HFFc6 (cell line): ENCODE results near the gene MTURN. TPM values are rescaled to one million over a fixed set of nuclear protein-coding genes. Genes with fewer than 3 reads are reported as not detected.

ENCODE experiments used
- DNase-seq: peaks from one replicate; pipeline ENCODE4 v3.0.0-alpha.2; 2018
- H3K27ac Mint-ChIP-seq: 2 replicates; pipeline ENCODE4 v1.8.0; 2020; ENCODE audit warnings: mild to moderate bottlenecking, mixed read lengths
- H3K27me3 Mint-ChIP-seq: 2 replicates; pipeline ENCODE4 v1.8.0; 2021; ENCODE audit warnings: mild to moderate bottlenecking, moderate library complexity, mixed read lengths; ENCODE audit not compliant: insufficient read depth
- H3K36me3 Mint-ChIP-seq: 2 replicates; pipeline ENCODE4 v1.8.0; 2021; ENCODE audit warnings: low read depth, mixed read lengths
- H3K4me1 Mint-ChIP-seq: 2 replicates; pipeline ENCODE4 v1.8.0; 2020; ENCODE audit warnings: low read depth, mixed read lengths
- H3K4me3 Mint-ChIP-seq: 2 replicates; pipeline ENCODE4 v1.8.0; 2020; ENCODE audit warnings: mild to moderate bottlenecking, moderate library complexity, mixed read lengths
- H3K9me3 Mint-ChIP-seq: 2 replicates; pipeline ENCODE4 v1.8.0; 2020; ENCODE audit warnings: mild to moderate bottlenecking, mixed read lengths
- total RNA-seq, 6 experiments: library from RNA; stranded (reverse); fragmentation: NEBNext Ultra II Directional; extraction: Animal tissue kit (Norgen Biotek cat#: 25700); gene quantifications; 2 replicates in 1 of 6; 3 replicates in 5 of 6; pipeline ENCODE4 v1.2.3, GENCODE V29; 2021
- TF ChIP-seq, protein P1 (sequence below): fragments of 200-600 bp; sonication (generic); IDR thresholded peaks from 2 replicates; pipeline ENCODE4 v1.5.0; 2021; ENCODE audit warnings: antibody characterized with exemption, mild to moderate bottlenecking

The MTURN gene
- total RNA-seq, 6 experiments from 2014 or later, result 4.3 to 7.1 (median 5.9) TPM

DNA sequence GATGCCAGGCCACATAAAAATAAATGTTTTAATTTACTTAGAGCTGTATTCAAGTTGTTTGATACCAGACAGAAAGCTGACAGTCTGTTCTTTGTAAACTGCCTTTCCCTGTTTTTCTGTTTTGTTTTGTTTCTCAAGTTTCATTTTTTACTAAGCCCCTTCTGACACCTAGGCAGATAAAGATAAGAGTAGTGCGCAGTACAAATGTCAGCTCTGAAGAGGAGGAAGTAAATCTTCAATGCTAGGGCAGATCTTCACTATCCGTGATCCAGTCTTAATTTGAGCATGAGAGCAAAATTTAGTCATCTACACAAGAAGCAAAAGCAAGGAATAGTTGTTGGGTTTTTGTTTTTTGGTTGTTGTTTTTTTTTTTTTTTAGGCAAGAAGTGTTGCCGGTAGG is 27.3 kb downstream of the MTURN start:
- no peak for DNase-seq
- Mint-ChIP-seq H3K9me3 (no peaks in the 10 kb centered on the region), H3K36me3 (no peaks in the 10 kb centered on the region), H3K4me1 (peaks cover 33% of the 10 kb centered on the region), H3K4me3 (peak overlapping the region; percentile 84; the same call in 1 of the 2 replicates), H3K27me3 (peaks cover 3% of the 10 kb centered on the region; the same call in 1 of the 2 replicates), H3K27ac (peak overlapping the region; percentile 83; the same call in 1 of the 2 replicates)
- TF ChIP-seq, protein P1, sequence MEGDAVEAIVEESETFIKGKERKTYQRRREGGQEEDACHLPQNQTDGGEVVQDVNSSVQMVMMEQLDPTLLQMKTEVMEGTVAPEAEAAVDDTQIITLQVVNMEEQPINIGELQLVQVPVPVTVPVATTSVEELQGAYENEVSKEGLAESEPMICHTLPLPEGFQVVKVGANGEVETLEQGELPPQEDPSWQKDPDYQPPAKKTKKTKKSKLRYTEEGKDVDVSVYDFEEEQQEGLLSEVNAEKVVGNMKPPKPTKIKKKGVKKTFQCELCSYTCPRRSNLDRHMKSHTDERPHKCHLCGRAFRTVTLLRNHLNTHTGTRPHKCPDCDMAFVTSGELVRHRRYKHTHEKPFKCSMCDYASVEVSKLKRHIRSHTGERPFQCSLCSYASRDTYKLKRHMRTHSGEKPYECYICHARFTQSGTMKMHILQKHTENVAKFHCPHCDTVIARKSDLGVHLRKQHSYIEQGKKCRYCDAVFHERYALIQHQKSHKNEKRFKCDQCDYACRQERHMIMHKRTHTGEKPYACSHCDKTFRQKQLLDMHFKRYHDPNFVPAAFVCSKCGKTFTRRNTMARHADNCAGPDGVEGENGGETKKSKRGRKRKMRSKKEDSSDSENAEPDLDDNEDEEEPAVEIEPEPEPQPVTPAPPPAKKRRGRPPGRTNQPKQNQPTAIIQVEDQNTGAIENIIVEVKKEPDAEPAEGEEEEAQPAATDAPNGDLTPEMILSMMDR, result no peak

DNA sequence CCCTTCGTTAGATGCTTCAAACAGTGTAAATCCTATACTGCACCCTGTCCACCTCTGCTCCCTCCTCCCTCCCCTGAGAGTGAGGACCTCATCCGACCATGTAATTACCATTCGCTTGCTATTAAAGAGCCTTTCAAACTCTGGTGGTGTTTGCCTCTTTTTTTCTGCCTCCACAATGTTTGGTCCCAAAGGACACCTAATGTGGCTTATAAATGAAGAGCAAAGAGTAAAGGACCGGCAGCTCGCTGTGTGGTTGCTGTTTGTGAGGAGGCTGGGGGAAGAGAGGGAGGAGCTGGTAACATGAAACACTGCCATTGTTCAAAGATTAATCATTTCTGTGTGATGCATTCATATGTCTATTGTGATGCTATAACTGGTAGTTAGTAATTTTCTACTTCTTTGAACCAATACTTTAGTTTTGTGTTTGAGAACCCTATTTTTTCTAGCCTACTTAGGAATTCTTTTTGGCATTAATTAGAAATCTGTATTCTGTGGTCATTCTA is 27.9 kb downstream of the MTURN start:
- H3K9me3 Mint-ChIP-seq, result no peaks in the 10 kb centered on the region
- TF ChIP-seq, protein P1, result peak; percentile 8; the same call in 1 of the 2 replicates
- H3K4me1 Mint-ChIP-seq, result peaks cover 33% of the 10 kb centered on the region
- peak overlapping the region; percentile 83 for H3K27ac Mint-ChIP-seq
- H3K27me3 Mint-ChIP-seq, result peaks cover 3% of the 10 kb centered on the region; the same call in 1 of the 2 replicates
- DNase-seq, result peak; percentile 68
- no peaks in the 10 kb centered on the region for H3K36me3 Mint-ChIP-seq
- peak overlapping the region; percentile 84 for H3K4me3 Mint-ChIP-seq

DNA sequence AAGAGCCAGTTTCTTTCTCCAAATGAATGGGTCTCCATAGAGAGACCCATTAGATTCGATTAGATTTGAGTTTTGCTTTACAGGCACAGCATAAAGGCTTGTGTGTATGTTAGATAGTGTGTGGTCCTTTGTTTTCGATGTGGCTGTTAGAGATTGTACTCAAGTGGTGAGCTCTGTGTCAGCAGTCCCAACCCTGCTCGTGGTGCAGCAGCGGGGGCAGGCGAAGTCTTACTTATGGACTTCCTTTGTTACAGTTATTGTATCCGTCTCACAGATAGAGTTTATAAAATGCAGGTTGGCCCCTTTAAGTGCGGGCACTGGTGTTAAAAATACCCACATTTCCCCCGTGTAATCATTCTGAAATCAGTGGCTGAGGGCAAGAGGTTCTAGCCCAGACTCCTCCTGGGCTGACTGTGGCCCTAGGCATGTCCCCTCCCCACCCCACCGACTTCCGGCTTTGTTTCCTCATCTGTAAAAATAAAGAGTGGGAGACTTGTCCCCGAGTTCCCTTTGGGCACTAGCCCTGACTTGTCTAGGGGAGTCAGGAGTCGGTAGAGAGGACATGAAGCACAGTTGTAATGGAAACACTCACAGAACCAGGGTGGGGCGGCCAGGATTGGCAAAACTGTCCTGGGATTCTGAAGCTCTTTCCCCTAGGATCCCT is 28.6 kb downstream of the MTURN start:
- peak overlapping the region; percentile 84; the same call in 1 of the 2 replicates for H3K4me3 Mint-ChIP-seq
- peak overlapping the region; percentile 83; the same call in 1 of the 2 replicates for H3K27ac Mint-ChIP-seq
- TF ChIP-seq, protein P1, result no peak; the same call in 1 of the 2 replicates
- no peaks in the 10 kb centered on the region for H3K36me3 Mint-ChIP-seq
- H3K4me1 Mint-ChIP-seq, result peaks cover 34% of the 10 kb centered on the region
- peaks cover 3% of the 10 kb centered on the region for H3K27me3 Mint-ChIP-seq
- DNase-seq, result no peak
- no peaks in the 10 kb centered on the region for H3K9me3 Mint-ChIP-seq

DNA sequence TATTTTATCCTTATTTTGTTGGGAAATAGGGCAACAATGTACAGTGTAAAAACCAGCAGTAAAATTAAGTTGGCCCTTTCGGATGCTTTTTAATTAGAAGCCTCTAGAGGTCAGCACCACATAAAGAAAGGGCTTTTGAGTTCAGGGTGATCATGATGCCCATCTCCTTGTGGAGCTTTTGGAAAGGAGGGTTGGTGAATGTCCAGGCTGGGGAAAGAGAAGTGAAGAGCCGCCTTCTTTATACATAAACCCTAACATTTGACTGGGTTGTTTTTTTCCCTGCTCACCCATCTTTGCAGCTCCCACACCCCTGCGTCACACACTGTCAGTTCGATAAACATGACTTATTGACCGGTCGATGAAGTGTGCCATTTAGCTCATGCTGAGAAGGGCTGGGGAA is 29.8 kb downstream of the MTURN start:
- peak; percentile 60 for DNase-seq
- H3K36me3 Mint-ChIP-seq, result no peaks in the 10 kb centered on the region
- peaks cover 43% of the 10 kb centered on the region for H3K4me1 Mint-ChIP-seq
- peaks cover 5% of the 10 kb centered on the region for H3K27me3 Mint-ChIP-seq
- H3K4me3 Mint-ChIP-seq, result no peak overlapping the region
- no peaks in the 10 kb centered on the region for H3K9me3 Mint-ChIP-seq
- TF ChIP-seq, protein P1, result peak; percentile 79
- H3K27ac Mint-ChIP-seq, result no peak overlapping the region

DNA sequence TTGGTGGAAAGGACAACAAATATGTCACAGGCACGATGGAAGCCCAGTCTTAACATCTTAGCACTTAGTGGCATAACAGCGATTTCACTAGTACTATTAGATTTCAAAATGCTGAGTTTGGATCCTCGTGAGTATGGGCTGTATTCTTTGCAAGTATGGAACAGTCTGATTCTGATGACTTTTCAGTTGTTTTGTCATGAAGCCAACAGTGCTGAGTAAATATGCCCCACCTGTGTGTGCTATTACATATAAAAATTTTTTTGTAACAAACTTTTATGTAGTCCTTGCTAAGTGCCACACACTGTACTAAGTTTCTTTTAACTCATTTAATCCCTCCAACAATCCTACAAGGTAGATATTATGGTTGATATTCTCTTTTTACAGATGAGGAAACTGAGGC is 30.8 kb downstream of the MTURN start:
- TF ChIP-seq, protein P1, result no peak
- peaks cover 5% of the 10 kb centered on the region for H3K27me3 Mint-ChIP-seq
- no peaks in the 10 kb centered on the region for H3K36me3 Mint-ChIP-seq
- no peak for DNase-seq
- H3K9me3 Mint-ChIP-seq, result no peaks in the 10 kb centered on the region
- no peak overlapping the region for H3K4me3 Mint-ChIP-seq
- H3K27ac Mint-ChIP-seq, result no peak overlapping the region
- peaks cover 51% of the 10 kb centered on the region for H3K4me1 Mint-ChIP-seq
